Stimulated activated CD8-positive, alpha-beta memory T cell treated with anti-CD3 and anti-CD28 coated beads, Interleukin-7, amount 100 ng/mL, for 24 hours (primary cell): ENCODE measurements around the gene HOATZ.

Experiments used
- DNase-seq: peaks from one replicate; pipeline ENCODE4 v3.0.0-alpha.2; 2020; ENCODE audit warnings: low read depth

Gene HOATZ

GRCh38 chr11:111514216-111515031, at the start of gene HOATZ:
Gene HOATZ, plus strand, starts transcription at chr11:111514778. Its CDS starts 7 bp downstream, at chr11:111514785.
- no peak for DNase-seq

GRCh38 chr11:111465400-111465799, 49.2 kb upstream of the HOATZ start:
- no peak for DNase-seq

- no peak for DNase-seq
Observed at GRCh38 chr11:111466615-111467014, 48.0 kb upstream of the HOATZ start.

- DNase-seq = no peak
Observed at GRCh38 chr11:111469200-111469599, 45.4 kb upstream of the HOATZ start.

GRCh38 chr11:111472228-111472627, 42.4 kb upstream of the HOATZ start:
- DNase-seq = no peak

- no peak for DNase-seq
Observed at GRCh38 chr11:111474432-111474831, 40.1 kb upstream of the HOATZ start.

GRCh38 chr11:111476366-111476765, 38.2 kb upstream of the HOATZ start:
- no peak for DNase-seq

- DNase-seq = no peak
Observed at GRCh38 chr11:111476956-111477355, 37.6 kb upstream of the HOATZ start.

- DNase-seq = no peak
Observed at GRCh38 chr11:111477898-111478297, 36.7 kb upstream of the HOATZ start.

GRCh38 chr11:111479666-111480065, 34.9 kb upstream of the HOATZ start:
- no peak for DNase-seq

GRCh38 chr11:111483431-111483830, 31.1 kb upstream of the HOATZ start:
- DNase-seq = no peak

- DNase-seq = no peak
Observed at GRCh38 chr11:111490496-111490895, 24.1 kb upstream of the HOATZ start.

GRCh38 chr11:111494040-111494439, 20.5 kb upstream of the HOATZ start:
- DNase-seq = no peak

- no peak for DNase-seq
Observed at GRCh38 chr11:111499483-111499882, 15.1 kb upstream of the HOATZ start.

GRCh38 chr11:111500481-111500880, 14.1 kb upstream of the HOATZ start:
- no peak for DNase-seq

GRCh38 chr11:111502611-111503010, 12.0 kb upstream of the HOATZ start:
- no peak for DNase-seq

GRCh38 chr11:111510311-111510710, 4.3 kb upstream of the HOATZ start:
- no peak for DNase-seq

- no peak for DNase-seq
Observed at GRCh38 chr11:111512296-111513239, 2.0 kb upstream of the HOATZ start, which contains the start of gene BTG4. Gene BTG4, minus strand, starts transcription at chr11:111512386. Its CDS starts 13,610 bp downstream, at chr11:111498776.

- DNase-seq = no peak
Observed at GRCh38 chr11:111513240-111513605, 1.4 kb upstream of the HOATZ start.

- no peak for DNase-seq
Observed at GRCh38 chr11:111515591-111515990, 1.0 kb downstream of the HOATZ start.

GRCh38 chr11:111518668-111519067, 4.1 kb downstream of the HOATZ start:
- DNase-seq = no peak

- no peak for DNase-seq
Observed at GRCh38 chr11:111520560-111520959, 6.0 kb downstream of the HOATZ start.

- DNase-seq = no peak
Observed at GRCh38 chr11:111521135-111521534, 6.6 kb downstream of the HOATZ start.
